GM23338 (cell line): ENCODE results near the gene PROX1.

Source experiments
- TF ChIP-seq, protein P1 (sequence below), 2 experiments: fragments of 200-600 bp in 1 of 2; sonication (generic) in 1 of 2; conservative IDR thresholded peaks; 2 replicates each; pipeline versions ENCODE4 v1.5.1 to v1.6.1; 2016 to 2017; ENCODE audit warnings: antibody characterized with exemption in 2 of 2, low read depth in 2 of 2, mild to moderate bottlenecking in 2 of 2, moderate library complexity in 1 of 2
- TF ChIP-seq, protein P2 (sequence below): IDR thresholded peaks from one replicate; pipeline ENCODE4 v1.6.1; 2018; ENCODE audit warnings: antibody characterized with exemption; ENCODE audit not compliant: unreplicated experiment

GRCh38 chr1:213997038-213997771 is 9.4 kb downstream of the PROX1 start:
- TF ChIP-seq, protein P1, sequence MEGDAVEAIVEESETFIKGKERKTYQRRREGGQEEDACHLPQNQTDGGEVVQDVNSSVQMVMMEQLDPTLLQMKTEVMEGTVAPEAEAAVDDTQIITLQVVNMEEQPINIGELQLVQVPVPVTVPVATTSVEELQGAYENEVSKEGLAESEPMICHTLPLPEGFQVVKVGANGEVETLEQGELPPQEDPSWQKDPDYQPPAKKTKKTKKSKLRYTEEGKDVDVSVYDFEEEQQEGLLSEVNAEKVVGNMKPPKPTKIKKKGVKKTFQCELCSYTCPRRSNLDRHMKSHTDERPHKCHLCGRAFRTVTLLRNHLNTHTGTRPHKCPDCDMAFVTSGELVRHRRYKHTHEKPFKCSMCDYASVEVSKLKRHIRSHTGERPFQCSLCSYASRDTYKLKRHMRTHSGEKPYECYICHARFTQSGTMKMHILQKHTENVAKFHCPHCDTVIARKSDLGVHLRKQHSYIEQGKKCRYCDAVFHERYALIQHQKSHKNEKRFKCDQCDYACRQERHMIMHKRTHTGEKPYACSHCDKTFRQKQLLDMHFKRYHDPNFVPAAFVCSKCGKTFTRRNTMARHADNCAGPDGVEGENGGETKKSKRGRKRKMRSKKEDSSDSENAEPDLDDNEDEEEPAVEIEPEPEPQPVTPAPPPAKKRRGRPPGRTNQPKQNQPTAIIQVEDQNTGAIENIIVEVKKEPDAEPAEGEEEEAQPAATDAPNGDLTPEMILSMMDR (conservative IDR thresholded peaks at IDR 0.05; ENCODE audit: low read depth in 2 of 2) = no peak
- TF ChIP-seq, protein P2, sequence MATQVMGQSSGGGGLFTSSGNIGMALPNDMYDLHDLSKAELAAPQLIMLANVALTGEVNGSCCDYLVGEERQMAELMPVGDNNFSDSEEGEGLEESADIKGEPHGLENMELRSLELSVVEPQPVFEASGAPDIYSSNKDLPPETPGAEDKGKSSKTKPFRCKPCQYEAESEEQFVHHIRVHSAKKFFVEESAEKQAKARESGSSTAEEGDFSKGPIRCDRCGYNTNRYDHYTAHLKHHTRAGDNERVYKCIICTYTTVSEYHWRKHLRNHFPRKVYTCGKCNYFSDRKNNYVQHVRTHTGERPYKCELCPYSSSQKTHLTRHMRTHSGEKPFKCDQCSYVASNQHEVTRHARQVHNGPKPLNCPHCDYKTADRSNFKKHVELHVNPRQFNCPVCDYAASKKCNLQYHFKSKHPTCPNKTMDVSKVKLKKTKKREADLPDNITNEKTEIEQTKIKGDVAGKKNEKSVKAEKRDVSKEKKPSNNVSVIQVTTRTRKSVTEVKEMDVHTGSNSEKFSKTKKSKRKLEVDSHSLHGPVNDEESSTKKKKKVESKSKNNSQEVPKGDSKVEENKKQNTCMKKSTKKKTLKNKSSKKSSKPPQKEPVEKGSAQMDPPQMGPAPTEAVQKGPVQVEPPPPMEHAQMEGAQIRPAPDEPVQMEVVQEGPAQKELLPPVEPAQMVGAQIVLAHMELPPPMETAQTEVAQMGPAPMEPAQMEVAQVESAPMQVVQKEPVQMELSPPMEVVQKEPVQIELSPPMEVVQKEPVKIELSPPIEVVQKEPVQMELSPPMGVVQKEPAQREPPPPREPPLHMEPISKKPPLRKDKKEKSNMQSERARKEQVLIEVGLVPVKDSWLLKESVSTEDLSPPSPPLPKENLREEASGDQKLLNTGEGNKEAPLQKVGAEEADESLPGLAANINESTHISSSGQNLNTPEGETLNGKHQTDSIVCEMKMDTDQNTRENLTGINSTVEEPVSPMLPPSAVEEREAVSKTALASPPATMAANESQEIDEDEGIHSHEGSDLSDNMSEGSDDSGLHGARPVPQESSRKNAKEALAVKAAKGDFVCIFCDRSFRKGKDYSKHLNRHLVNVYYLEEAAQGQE = no peak
